Stomach smooth muscle (tissue), 2 donors: Measurements from ENCODE around the gene LRP2BP.
"Not testable (repeated sequence)": the region's sequence is repeated elsewhere in the genome, so short reads cannot be mapped to it uniquely, and the experiment has no call there.

Experiments
- H3K27ac ChIP-seq: one replicate; pipeline ENCODE4 v1.7.0; 2013; ENCODE audit warnings: mild to moderate bottlenecking, low read length, inconsistent platforms
- H3K27me3 ChIP-seq, 2 donors: one replicate each; pipeline ENCODE4 v1.7.0; 2013; ENCODE audit warnings: low read length in 2 of 2; ENCODE audit not compliant: insufficient read depth in 2 of 2, control insufficient read depth in 1 of 2
- H3K36me3 ChIP-seq, 2 donors: one replicate each; pipeline ENCODE4 v1.7.0; 2013; ENCODE audit warnings: low read length in 2 of 2; ENCODE audit not compliant: control insufficient read depth in 2 of 2, insufficient read depth in 2 of 2
- H3K4me1 ChIP-seq: one replicate; pipeline ENCODE4 v1.7.0; 2013; ENCODE audit warnings: low read length; ENCODE audit not compliant: control insufficient read depth, insufficient read depth
- H3K4me3 ChIP-seq, 2 donors: one replicate each; pipeline ENCODE4 v1.7.0; 2013; ENCODE audit warnings: low read length in 2 of 2
- H3K9ac ChIP-seq, 2 donors: one replicate each; pipeline ENCODE4 v1.7.0; 2013; ENCODE audit warnings: low read length in 2 of 2, mild to moderate bottlenecking in 1 of 2
- H3K9me3 ChIP-seq, 2 donors: one replicate each; pipeline ENCODE4 v1.7.0; 2013; ENCODE audit warnings: low read length in 2 of 2; ENCODE audit not compliant: control insufficient read depth in 2 of 2
- donor health status: healthy.
- donor health status: Pancreatic carcinoma.

LRP2BP gene

DNA sequence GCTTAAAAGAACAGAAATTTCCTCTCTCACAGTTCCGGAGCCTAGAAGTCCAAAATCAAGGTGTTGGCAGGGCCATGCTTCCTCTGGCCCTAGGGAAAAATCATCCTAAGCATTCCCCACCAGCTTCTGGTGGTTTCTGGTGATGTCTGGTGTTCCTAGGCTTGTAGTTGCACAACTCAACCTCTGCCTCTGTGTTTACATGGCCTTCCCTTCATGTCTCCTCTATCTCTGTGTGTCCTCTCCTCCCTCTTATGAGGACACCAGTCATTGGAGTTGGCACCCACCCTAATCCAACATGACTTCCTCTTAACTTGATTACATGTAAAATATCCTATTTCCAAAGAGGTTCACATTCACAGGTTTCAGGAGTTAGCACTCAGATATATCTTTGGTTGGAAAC is 15.4 kb downstream of the LRP2BP start:
- no peaks in the 10 kb centered on the region for H3K4me1 ChIP-seq
- H3K27me3 ChIP-seq, result no peaks in the 10 kb centered on the region
- no peaks in the 10 kb centered on the region for H3K36me3 ChIP-seq
- no peak overlapping the region for H3K27ac ChIP-seq
- no peaks in the 10 kb centered on the region for H3K9me3 ChIP-seq
- no peak overlapping the region for H3K4me3 ChIP-seq
- no peak overlapping the region for H3K9ac ChIP-seq

DNA sequence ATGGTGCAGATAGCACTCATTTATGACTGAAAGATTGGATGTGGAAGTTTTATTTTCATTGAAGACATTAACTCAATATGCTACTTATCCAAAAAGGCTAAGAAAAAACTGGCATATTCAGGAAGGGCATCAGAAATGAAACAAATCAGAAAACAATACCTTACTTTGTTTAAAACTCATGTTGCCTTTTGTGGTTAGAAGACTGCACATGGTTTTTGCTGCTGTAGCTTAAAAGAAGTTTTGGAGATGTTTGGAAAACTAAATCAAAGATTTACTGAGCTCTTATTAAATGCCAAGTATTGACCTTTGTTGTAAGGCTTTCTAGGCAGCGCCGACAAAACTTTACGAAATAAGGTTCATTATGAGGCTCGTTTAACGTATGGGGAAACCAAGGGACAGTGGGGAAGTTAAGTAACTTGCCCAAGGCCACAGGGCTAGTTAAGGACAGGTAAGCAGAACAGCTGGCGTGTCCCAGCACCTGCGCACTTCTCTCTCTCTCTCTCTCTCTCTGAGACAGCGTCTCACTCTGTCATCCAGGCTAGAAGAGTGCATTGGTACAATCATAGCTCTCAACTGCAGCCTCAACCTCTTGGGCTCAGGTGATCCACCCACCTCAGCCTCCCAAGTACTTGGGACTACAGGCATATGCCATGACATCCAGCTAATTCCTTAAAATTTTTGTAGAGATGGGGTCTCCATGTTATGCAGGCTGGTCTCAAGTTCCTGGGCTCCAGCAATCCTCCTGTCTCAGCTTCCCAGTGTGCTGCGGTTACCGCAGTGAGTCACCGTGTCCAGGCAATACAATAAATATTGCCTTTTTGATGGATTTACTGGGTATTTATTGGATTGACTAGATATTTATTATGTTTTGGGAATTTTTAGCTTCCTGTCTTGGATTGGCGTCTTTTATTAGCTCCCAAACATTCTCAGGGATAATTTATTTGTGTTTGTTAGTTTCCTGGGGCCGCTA is 16.1 kb downstream of the LRP2BP start:
- Histone ChIP-seq H3K27ac (no peak overlapping the region), H3K9me3 (no peaks in the 10 kb centered on the region), H3K9ac (no peak overlapping the region), H3K36me3 (no peaks in the 10 kb centered on the region), H3K4me1 (no peaks in the 10 kb centered on the region), H3K27me3 (no peaks in the 10 kb centered on the region), H3K4me3 (no peak overlapping the region)

DNA sequence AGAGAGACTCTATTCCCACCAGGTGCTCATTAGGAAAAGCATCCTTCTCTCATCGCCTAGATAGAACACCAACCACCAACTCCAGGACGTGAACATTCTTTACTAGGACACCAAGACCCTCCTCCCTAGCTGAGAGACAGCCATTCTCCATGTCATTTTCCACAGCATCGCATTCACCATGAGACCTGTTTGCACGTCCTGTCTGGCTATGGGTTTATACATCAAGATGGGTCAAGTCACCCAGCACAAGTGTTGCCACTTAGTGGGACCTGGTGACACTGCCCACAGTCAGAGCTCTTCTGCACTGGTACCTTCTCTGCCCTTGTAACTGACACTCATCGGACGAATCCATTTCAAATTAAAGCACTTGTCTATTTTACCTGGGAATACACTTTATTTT is 17.5 kb downstream of the LRP2BP start:
- H3K36me3 ChIP-seq, result peaks cover 0 to 3% of the 10 kb centered on the region in 2 donors
- H3K4me1 ChIP-seq, result no peaks in the 10 kb centered on the region
- no peak overlapping the region for H3K27ac ChIP-seq
- H3K4me3 ChIP-seq, result no peak overlapping the region
- H3K27me3 ChIP-seq, result no peaks in the 10 kb centered on the region
- H3K9ac ChIP-seq, result no peak overlapping the region
- no peaks in the 10 kb centered on the region for H3K9me3 ChIP-seq

DNA sequence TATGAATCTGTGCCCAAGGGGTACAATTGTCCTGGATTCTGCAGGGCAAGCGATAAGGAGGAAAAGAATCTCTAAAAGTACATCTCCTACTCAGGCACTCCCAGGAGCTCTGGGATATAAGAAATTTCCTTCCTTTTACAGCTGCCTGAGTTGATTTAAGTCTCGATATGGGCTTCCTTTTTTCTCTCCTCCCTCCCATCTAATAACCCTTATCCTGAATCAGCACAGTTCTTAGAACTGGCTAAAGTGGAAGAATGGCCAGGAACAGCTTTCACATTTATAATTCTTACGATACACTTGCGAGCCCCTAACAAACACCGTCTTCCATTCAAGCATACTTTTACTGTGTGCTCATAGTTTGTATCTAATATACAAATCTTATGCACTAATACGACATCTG is 21.2 kb downstream of the LRP2BP start:
- H3K4me3 ChIP-seq, result no peak overlapping the region
- H3K36me3 ChIP-seq, result peaks cover 7 to 8% of the 10 kb centered on the region in 2 donors
- no peaks in the 10 kb centered on the region for H3K9me3 ChIP-seq
- no peaks in the 10 kb centered on the region for H3K27me3 ChIP-seq
- H3K4me1 ChIP-seq, result no peaks in the 10 kb centered on the region
- H3K9ac ChIP-seq, result no peak overlapping the region
- H3K27ac ChIP-seq, result no peak overlapping the region

DNA sequence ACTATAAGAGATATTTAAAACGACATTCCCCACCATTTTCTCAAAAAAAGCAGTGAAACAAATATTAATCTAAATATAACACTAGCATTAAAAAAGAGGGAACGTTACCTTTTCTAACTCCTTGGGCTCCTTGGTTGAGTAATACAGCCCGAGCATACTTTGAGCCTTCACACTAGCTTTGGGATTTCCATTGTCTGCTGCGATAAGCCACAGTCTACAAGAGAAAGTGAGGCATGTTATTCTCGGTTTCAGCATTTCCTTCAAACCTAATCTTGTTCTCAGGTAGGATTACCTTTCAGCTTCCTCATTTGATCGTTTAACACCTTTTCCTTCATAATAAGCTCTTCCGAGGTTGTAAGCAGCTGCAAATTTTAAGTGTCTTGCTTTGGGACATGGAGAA is 21.7 kb downstream of the LRP2BP start:
- H3K27ac ChIP-seq, result no peak overlapping the region
- H3K4me1 ChIP-seq, result no peaks in the 10 kb centered on the region
- no peaks in the 10 kb centered on the region for H3K9me3 ChIP-seq

DNA sequence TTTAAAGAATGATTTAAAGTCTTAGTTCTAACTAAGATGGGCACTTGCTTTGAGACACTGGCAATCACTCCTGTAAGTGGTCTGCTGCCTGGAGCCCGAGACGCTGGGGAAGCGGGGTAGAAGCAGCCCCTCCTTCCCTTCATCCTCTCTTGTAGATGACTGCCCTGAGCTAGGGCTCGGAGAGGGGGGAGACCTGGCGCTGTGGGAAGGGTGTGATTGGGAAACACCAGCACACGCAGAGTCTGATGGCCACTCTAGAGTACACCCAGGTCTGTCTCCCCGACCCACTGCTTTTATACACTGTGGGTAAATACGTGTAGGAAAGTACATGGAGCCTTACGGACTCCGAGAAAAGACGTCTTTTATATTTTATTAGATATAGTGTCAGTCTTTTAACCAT is 24.0 kb downstream of the LRP2BP start:
- H3K27ac ChIP-seq, result no peak overlapping the region
- H3K27me3 ChIP-seq, result no peaks in the 10 kb centered on the region
- H3K36me3 ChIP-seq, result peaks cover 8 to 10% of the 10 kb centered on the region in 2 donors
- H3K9me3 ChIP-seq, result no peaks in the 10 kb centered on the region
- H3K9ac ChIP-seq, result no peak overlapping the region
- no peak overlapping the region for H3K4me3 ChIP-seq
- no peaks in the 10 kb centered on the region for H3K4me1 ChIP-seq

More for the DNA sequence above, 21.7 kb downstream of the LRP2BP start:
- Histone ChIP-seq H3K27me3 (no peaks in the 10 kb centered on the region), H3K36me3 (peaks cover 7 to 8% of the 10 kb centered on the region in 2 donors), H3K4me3 (no peak overlapping the region), H3K9ac (no peak overlapping the region)

DNA sequence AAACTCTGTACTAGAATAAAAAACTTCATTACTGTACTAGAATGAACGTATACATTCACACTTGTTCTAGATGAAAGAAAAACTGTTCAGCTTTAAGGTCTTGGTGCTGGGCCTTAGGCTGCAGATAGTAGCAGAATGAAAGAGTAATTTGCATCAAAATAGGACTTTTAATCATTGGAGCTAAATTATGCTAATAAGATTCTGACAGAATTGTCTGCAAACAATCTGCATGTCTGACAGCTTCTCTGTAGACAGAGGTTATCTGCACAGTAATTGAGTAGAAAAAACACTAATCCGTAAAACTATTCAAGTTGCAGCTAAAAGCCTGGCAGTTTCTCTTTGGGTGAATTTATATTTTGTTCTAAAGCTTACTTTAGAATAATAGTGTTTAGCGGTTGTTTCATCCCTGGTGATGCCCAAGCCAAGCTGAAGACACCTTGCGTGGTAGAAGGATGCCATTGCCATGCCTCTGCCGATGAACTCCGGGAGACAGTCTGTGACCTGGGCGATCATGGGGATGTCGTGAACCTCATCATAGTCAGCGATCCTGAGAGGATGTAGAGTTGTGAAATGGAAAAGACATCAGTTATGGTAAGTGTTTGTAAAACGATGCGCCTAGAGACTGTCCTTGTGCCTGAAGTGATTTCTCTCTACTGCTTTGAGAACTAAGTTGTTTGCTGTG is 25.3 kb downstream of the LRP2BP start:
- no peaks in the 10 kb centered on the region for H3K9me3 ChIP-seq
- H3K9ac ChIP-seq, result no peak overlapping the region
- no peaks in the 10 kb centered on the region for H3K27me3 ChIP-seq
- H3K27ac ChIP-seq, result no peak overlapping the region
- H3K4me3 ChIP-seq, result no peak overlapping the region
- peaks cover 8 to 10% of the 10 kb centered on the region in 2 donors for H3K36me3 ChIP-seq
- H3K4me1 ChIP-seq, result no peaks in the 10 kb centered on the region

DNA sequence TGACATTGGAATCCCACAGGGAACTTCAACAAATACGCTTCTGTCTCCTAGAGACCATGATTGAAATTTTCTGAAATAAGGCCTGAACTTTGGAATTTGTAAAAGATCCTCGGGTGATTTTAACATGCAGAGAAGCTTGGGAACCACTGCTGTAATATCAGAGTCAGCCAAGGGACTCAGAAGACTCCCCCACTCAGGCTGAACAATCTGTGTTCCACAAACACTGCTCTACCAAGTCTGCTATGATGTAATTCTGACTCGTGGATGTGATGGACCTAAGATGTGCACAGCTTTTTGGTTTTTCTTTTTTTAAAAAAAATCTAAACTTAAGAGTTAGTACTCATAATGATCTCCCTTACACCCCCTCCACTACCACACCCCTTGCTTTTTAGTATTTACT is 26.0 kb downstream of the LRP2BP start:
- Histone ChIP-seq H3K9ac (no peak overlapping the region), H3K4me1 (no peaks in the 10 kb centered on the region), H3K9me3 (no peaks in the 10 kb centered on the region), H3K36me3 (peaks cover 10 to 12% of the 10 kb centered on the region in 2 donors), H3K4me3 (no peak overlapping the region), H3K27ac (no peak overlapping the region), H3K27me3 (no peaks in the 10 kb centered on the region)

DNA sequence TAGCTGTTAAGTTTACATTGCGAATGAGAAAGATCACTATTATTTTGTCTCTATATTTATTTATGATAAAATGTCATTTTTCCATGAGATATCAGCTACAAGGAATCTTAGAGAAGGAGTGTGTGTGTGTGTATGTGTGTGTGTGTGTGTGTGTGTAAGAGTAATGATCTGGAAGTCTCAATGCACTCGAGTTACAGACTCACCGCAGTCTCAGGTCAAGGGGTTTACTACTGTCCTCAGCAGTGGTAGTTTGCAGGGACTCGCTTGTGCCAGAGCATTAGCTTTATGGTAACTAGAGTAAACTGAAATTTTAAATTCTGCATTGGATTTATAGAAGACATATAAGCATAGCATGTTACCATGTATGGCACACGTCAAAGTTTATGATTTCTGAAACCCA is 30.8 kb downstream of the LRP2BP start:
- Histone ChIP-seq H3K27ac (no peak overlapping the region), H3K9me3 (no peaks in the 10 kb centered on the region), H3K9ac (no peak overlapping the region), H3K4me3 (no peak overlapping the region), H3K27me3 (no peaks in the 10 kb centered on the region), H3K4me1 (no peaks in the 10 kb centered on the region), H3K36me3 (peaks cover 3 to 7% of the 10 kb centered on the region in 2 donors)

DNA sequence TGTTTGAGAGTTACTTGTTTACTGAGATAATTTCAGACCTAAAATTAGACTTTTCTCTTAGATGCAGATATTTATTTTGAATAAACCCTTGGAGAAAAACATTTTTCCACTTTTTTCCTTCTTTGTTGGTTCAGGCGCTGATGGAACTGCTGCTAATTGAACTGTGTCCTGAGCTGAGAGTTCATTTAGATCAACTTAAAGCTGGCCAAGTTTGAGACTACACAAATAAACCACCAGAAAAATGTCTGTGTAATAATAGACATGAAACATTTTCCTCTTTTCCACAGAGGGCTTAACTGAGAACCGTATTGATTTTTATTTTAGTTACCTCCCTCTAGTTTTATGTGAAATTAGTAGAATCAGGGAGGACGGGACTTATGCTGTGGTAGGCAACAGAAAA is 32.5 kb downstream of the LRP2BP start:
- Histone ChIP-seq H3K4me3 (no peak overlapping the region), H3K9ac (no peak overlapping the region), H3K27ac (no peak overlapping the region), H3K27me3 (no peaks in the 10 kb centered on the region), H3K9me3 (no peaks in the 10 kb centered on the region), H3K36me3 (peaks cover 5 to 9% of the 10 kb centered on the region in 2 donors), H3K4me1 (no peaks in the 10 kb centered on the region)

DNA sequence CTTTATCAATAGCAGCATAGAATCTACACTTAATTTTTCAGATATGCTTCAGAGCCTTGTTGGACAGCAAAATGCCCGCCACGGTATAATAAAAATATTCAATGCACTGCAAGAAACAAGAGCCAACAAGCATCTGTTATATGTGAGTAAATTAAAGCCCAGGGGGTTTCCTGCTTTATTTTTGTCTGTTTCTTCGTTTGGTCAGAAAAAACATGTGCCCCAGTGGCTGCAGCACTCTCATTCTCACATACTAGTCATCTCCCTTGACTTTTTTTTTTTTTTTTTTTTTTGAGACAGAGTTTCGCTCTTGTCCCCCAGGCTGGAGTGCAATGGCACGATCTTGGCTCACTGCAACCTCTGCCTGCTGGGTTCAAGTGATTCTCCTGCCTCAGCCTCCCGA is 33.2 kb downstream of the LRP2BP start:
- H3K27me3 ChIP-seq, H3K4me3 ChIP-seq, H3K9ac ChIP-seq, H3K4me1 ChIP-seq, H3K9me3 ChIP-seq, H3K27ac ChIP-seq: not testable (repeated sequence)
- H3K36me3 ChIP-seq, result peaks cover 4 to 14% of the 10 kb centered on the region in 2 donors
